Stimulated activated CD4-positive, alpha-beta T cell treated with anti-CD3 and anti-CD28 coated beads, Interleukin-1b, Interleukin-23, amount 100 ng/mL, for 24 hours (primary cell): ENCODE results near the gene FNIP1.
"Not testable (repeated sequence)": the region's sequence is repeated elsewhere in the genome, so short reads cannot be mapped to it uniquely, and the experiment has no call there.

ENCODE experiments used
- DNase-seq, 4 experiments: peaks; one replicate each; pipeline ENCODE4 v3.0.0-alpha.2; 2020; ENCODE audit warnings: low read depth in 4 of 4, low spot score in 1 of 4

The FNIP1 gene

DNA sequence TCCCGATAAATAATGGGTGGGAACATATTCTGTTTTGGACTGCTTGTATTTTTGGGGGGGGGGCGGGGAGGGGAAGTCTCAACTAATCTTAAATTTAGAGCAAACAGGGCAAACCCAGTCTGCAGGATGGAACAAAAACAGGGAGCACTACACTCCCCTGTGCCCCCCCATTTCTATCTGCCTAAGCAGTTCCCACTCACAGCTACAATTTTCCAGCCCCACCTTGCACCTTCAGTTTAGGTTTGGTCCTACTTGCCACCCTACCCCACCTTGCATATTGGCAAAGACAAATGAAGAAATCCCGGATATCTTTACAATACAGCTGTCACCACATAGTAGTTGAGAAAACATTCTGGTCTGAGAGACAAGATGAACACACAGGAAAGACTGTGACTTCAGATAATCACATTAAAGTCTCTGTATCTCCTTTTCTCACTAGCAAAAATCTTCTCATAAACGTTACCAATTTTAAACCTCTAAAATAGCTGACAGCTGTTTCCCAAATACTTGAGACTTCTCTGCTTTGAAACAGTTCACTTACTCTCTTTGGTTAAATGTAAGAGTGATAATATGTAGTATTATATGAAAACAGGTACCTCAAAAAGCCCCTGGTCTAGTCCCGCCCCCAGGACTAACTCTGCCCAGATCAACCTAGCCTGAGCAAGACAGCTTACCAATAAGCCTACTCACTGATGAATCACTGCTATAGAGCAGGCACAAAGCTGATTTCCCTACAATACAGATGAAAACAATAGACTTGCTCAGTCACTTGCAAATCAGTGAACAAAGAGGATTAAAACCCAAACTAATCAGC is 156.6 kb downstream of the FNIP1 start:
- peak; percentile 8 to 41 (median 30) for DNase-seq

DNA sequence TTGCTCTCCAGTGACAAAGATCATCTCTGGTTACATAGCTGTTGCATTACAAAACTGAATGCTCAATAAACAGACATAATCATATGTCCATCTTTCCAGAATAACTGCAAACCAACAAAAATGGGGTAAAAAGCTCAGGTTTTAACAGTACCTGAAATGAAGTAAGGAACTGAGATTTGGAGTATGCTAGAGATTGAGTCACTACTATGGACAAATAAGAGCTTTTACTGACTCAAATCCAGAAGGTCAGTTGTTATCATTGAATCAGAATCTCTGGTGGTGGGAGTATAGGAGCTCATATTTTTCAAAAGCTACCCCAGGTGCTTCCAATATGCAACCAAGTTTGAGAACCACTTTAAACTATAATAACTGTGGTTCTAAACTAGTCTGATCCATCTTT is 157.7 kb downstream of the FNIP1 start:
- DNase-seq, result no peak

DNA sequence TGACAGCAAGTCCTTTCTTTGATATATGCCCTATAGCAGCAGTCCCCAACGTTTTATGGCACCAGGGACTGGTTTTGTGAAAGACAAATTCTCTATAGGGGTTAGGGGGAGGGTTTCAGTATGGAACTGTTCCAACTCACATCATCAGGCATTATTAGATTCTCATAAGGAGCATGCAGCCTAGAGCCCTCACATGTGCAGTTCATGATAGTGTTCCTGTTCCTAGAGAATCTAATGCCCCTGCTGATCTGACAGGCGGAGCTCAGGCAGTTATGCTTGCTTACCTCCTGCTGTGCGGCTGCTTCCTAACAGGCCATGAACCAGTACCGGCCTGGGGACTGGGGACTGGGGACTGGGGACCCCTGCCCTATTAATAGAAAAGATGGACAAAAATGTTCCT is 159.1 kb downstream of the FNIP1 start:
- no peak for DNase-seq

DNA sequence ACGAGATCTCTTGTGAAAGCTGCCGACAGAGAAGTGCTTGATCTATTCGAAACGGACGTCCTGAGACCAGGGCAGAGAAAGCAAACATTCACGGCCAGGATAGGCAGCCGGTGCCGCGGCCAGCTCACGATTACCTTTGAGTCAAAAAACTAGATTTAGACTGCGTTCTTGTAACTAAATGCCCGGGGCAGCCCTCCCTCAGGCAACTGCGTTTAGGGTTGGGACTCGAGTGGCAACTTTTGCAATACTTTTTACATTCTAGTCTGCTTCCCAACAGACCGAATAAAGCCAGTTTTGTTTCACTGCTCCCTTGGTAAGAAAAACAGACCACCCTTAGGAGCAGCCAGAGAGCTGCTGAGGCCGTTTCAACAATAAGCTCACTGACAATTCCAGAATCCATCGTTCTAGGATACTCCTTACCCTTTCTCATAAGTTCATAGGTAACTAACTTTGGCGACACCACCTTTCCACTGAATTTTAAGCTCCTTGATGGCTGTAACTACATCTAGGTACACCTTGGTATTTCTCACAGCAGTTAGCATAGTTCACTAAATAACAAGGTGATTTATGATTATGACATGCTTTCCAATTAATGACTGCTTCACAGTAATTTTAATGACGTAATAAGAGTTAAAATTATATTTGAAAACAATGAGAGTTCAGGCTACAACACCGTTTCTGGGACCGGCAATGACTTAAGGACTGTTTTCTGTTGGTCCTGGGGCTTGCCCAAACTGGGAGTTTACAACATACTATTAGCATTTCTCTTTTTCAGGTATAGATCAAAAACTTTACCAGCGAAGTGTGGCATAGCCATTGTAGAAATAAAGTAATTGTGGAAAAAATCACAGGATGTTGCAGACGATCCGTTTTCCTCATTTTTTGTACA is 160.9 kb downstream of the FNIP1 start:
- peak in 2 of 4 experiments; percentile 7 for DNase-seq

DNA sequence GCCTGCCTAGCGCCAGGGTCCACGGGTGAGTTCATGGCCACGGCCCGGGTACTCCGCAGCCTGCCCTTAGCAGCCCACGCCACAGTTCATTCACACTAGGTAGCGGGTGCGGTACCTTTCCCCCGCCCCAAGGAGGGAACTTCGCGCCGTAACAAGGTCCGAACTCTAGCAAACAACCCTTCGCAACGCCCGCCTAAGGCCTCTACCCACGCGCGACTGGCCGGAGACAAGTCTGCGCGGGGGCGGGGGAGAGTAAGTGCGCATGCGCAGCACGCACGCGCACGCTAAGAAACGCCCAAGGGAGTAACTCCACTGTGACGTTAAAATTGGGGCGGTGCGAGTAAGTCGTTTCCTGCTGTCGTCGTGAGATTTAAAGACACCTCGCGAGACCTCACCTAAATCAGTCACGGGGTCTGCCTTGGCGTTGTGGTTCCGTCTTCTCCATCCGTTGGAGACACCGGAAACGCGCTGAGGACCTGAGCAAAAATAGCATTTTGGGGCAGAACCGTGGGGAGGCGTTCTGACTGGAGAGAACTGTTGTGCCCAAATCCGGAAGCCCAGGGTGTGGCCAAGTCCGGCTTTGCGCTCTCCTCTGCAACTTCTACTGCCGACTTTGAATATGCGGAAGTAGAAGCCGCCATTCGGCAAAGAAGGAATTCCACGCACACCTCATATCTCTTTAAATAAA is 161.7 kb downstream of the FNIP1 start, which contains the start of gene RAPGEF6:
RAPGEF6 (minus strand) TSS at position 234 of the 688 bp plus-strand sequence; CDS start at position 35, 199 bp downstream.
- peak; percentile 88 to 96 (median 94) for DNase-seq

DNA sequence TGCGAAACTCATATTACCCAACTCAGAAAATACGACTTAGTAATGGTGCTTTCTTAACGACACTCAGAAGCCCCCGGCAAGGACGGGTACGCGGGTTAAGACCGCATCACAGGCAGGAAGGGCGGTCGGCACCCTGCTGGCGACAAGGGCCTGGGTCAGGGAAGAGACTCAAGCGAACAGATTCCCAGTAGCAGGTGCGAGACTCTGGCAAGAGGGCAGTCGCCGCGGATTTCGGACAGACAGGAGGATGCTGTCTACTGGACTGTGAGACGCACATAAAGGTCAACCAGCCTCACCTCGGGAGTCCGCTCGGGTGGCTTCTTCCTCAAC is 162.2 kb downstream of the FNIP1 start:
- peak in 3 of 4 experiments; percentile 11 to 37 (median 33) for DNase-seq

DNA sequence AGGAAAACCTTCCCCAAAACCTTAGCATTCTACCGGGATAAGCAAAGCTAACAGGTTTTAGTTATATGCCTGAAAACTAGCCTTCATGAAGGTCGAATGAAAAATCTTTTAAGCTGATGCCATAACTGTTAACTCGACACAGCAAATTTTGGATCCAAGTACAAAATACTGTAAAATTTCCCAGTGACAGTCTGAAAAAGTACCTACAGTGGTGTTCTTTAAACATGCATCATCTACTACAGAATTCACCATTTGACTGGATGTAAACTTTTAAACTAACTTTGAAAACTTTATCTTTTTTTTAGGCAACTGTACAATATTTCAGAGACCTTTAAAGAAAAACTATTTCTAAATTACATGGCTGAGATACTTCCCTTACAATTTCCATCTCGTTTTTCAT is 162.6 kb downstream of the FNIP1 start:
- no peak for DNase-seq

DNA sequence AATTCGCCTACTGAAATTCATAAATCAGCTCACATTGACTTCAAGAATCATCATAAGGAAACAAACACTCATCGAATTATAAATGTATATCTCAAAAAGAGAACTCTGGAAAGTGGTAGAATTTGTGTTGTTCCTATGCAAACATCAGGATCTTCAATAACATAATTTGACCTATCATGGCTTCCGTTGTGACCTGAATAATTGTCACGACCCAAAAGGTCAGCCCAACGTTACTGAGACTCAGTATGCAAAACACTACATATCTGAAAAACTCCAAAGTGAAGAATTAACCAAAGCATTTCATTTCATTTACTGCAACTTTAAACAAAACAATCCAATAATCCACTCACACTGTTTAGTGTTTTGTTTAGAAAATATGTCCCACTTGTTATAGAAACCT is 163.0 kb downstream of the FNIP1 start:
- DNase-seq, result no peak

DNA sequence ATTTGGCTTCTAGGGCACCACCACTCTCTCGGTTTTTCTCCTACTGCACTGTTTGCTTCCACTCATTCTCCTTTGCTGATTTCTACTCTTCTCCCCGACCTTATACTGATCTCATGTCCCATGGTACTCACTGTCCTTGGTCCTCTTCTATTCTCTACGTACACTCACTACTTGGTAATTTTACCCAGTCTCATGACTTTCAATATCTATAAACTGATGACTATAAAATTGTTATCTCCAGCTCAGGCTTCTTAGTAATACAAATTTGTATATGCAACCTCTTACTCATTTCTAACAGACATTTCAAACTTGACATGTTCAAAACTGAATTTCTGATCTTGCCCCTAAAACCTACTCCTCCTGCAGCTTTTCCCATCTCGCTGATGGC is 165.9 kb downstream of the FNIP1 start:
- no peak for DNase-seq

DNA sequence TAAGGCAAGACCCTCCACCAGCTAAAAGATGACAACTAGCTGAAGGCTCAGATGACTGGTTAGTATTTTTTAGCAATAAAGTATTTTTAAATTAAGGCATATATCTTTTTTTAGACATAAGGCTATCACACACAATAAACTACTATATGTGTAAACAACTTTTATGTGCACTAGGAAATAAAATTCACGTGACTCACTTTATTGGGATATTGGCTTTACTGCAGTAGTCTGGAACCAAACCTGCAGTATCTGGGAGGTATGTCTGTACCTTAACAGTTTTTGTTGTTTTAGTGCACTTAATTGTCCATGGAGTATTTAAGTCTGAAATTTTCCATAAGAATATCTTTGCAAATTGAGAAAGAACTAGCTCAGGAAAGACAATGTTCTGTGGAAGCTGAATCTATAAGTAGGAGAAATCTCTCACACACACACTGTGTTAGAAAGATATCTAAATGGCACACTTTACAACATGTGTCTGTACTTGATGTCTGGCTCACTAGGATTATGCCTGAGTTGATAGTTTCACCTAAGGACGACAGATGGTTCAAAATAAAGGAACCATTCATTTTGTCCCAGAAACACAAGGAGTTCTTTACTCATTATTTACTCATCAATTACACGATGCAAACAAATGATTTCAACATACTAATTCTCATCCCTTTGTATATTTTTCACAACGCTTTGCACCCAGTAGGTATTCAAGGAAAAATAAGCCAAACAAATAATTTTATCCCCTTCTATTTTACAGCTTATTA is 166.4 kb downstream of the FNIP1 start:
- no peak for DNase-seq

DNA sequence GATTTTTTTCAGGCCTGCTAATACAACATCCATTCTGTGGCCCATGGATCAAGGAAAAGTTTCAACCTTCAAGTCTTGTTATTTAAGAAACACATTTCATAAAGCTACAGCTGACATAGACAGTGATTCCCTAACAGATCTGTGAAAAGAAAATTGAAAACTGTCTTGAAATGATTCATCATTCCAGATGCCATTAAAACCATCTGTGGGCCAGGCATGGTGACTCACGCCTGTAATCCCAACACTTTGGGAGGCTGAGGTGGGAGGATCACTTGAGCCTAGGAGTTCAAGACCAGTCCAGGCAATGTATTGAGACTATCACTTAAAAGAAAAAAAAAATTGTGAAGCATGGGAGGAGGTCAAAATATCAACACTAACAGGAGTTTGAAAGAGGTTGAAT is 167.8 kb downstream of the FNIP1 start:
- DNase-seq, result no peak

DNA sequence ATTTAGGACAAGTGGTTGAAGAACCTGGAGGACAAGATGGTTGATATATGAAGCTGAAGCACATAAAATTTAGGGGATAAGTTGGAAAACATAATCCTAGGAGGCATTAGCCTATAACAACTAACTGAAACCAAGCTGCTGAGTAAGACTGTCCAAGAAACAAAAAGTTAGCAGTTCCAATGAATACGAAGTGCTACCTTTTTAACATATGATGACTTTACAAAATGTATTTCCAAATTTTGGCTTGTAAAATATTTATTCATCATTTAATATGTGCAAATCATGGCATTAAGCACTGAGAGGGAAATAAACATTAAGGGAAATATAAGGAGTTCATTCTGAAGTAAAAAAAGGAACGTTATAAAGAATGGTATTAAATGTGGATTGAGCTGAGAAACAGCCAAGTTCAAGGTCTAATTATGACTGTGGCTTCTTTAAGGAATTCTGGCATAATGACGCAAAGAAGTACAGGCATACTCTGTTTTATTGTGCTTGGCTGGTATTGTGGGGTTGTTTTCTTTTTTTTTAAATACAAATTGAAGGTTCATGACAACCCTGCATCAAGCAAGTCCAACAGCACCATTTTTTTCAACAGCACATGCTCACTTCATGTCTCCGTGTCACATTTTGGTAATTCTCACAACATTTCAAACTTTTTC is 169.5 kb downstream of the FNIP1 start:
- no peak for DNase-seq

DNA sequence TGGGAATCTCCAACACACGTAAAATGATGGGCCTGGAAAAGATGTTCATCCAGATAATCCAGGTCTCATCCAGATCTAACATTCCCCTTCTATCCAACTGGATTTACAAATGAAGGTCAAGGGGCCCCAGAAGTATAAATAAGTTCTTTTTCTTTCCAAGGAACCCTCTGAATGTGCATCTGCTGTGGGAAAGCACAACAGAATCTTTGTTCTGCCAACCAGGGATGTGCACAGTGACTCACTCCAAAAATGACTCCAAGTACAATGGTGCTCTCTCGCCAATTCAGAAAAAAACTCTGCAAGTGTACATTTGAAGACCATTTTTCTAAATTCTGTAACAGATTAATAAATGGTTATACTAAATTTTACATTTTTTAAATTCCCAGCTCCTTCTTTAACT is 174.2 kb downstream of the FNIP1 start:
- DNase-seq, result no peak

DNA sequence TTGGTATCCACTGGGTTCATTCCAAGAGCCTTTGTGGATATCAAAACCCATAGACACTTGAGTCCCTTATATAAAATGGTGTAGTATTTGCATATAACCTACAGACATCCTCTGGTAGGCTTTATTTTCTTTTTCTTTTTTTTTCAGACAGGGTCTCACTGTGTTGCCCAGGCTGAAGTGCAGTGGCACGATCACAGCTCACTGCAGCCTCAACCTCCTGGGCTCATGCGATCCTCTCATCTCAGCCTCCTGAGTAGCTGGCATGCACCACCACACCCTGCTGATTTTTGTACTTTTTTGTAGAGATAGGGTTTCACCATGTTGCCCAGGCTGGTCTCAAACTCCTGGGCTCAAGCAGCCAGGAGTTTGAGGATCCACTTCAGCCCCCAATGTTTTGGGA is 175.7 kb downstream of the FNIP1 start:
- DNase-seq, result not testable (repeated sequence)

DNA sequence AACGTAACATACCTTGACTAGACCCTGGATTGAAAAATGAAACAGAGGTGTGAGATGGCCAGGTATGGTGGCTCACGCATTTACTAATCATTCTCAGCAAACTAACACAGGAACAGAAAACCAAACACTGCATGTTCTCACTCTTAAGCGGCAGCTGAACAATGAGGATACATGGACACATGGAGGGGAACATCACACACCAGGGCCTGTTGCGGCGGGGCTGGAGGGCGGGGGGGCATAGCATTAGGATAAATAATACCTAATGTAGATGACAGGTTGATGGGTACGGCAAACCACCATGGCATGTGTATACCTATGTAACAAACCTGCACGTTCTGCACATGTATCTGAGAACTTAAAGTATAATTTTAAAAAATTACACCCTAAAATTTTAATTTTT is 177.7 kb downstream of the FNIP1 start:
- DNase-seq, result no peak

DNA sequence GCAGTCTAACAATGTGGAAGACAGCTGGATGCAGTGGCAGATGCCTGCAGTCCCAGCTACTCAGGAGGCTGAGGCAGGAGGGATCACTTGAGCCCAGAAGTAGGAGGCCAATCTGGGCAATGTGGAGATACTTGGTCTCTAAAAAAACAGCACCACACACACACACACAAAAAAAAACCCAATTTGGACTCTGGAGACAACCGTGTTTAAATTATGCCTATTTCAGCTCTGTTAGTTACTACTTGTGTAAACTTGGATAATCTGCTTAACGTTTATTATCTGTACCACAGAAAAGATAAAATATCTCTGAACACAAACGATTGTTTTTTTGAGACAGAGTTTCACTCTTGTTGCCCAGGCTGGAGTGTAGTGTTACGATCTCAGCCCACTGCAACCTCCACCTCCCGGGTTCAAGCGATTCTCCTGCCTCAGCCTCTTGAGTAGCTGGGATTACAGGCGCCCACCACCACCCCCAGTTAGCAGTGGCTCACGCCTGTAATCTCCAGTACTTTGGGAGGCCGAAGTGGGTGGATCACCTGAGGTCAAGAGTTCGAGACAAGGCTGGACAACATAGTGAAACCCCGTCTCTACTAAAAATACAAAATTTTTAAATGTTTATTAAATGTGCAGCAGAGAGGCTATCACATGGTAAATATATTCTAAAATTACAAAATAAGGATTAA is 179.5 kb downstream of the FNIP1 start:
- DNase-seq, result no peak

DNA sequence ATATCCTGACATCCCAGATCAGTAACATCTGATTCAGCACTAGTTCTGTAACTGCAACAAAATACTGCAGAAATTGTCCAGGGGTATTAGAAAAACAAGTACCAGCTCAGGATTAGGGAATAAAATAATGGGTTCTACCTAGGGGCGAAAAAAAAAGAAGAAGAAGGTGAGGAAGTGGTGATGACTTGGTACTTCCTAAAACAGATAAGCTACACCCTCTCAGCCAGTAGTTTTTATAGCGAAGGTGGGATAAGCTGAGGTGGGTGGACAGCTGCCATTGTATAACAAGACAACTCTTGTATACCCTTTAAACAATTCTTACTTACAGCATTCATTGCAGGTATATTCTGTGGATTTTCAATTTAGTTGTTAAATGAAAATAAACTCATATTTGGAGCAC is 180.9 kb downstream of the FNIP1 start:
- DNase-seq, result no peak

DNA sequence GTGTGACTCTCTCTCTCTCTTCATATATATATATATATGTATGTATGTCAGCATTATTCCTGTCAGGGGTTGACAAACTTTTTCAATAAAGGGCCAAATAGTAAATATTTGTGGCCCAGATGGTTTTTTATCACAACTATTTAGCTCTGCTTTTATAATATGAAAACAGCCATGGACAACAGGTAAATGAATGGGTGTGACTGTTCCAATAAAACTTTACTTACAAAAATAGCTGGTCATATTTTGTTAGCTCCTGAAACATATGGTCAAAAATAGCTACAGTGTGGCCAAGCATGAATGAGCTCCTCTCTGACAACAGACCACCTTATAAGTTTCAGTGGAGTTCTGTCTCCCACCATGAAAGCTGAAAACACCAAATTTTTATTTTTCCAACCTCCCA is 183.4 kb downstream of the FNIP1 start:
- no peak for DNase-seq

DNA sequence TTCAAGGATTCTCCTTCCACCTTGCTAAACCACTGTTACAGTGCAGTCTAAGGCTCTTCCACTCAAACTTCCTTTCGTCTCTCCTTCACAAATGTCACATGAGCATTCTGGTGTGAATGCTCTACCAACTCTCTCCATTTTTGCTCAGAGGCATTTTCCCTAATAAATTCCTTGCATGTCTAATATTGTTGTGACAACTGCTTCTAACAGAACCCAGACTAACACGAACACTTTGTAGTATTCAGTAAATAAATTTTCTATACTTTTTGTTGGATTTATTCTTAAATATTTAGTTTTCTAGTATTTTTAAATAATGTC is 185.8 kb downstream of the FNIP1 start:
- no peak for DNase-seq
